Endothelial cell of umbilical vein (primary cell): ENCODE results near the gene KCNMA1. TPM values are rescaled to one million over a fixed set of nuclear protein-coding genes. Genes with fewer than 3 reads are reported as not detected.

Experiments used
- BruUV-seq: library from RNA; stranded (reverse); fragments of 400-500 nt; replicated peaks from 2 replicates; lab custom pipeline; 2021; lab: Mats Ljungman, UMichigan
- CTCF ChIA-PET: fragments of 300-600, 350-600 bp; sonication (Branson Sonifier 250); formaldehyde crosslinking; loops from one replicate; lab custom pipeline; 2021; ENCODE audit warnings: antibody characterized with exemption, inconsistent platforms; lab: Charles Lee
- POLR2A ChIA-PET: fragments of 300-600, 350-600 bp; sonication (Branson Sonifier 250); formaldehyde crosslinking; loops from one replicate; lab custom pipeline; 2021; ENCODE audit warnings: antibody characterized with exemption, inconsistent platforms; lab: Charles Lee
- DNase-seq: peaks from one replicate; pipeline ENCODE4 v3.0.0-alpha.2; 2011; ENCODE audit warnings: low read depth, low spot score
- FAIRE-seq: peaks from 2 replicates; lab custom pipeline; 2011; peaks lifted over from hg19 to GRCh38; lab: Jason Lieb, UNC
- H2AFZ ChIP-seq: 2 replicates; pipeline ENCODE4 v1.6.0; 2012; ENCODE audit warnings: low read depth, low read length, control low read depth, inconsistent platforms
- H3K27ac ChIP-seq: 2 replicates; pipeline ENCODE4 v1.5.1; 2011; ENCODE audit warnings: low read depth, mild to moderate bottlenecking, control low read depth, low read length, moderate library complexity; ENCODE audit not compliant: insufficient read depth
- H3K27me3 ChIP-seq, 2 experiments: 2 replicates each; pipeline versions ENCODE4 v1.6.0 to v1.6.1; 2011; ENCODE audit warnings: low read length in 2 of 2, mixed read lengths in 1 of 2; ENCODE audit not compliant: control insufficient read depth in 2 of 2, insufficient read depth in 2 of 2
- H3K36me3 ChIP-seq, 2 experiments: 2 replicates in 1 of 2; 3 replicates in 1 of 2; pipeline ENCODE4 v1.5.1; 2011; ENCODE audit warnings: low read length in 2 of 2, mild to moderate bottlenecking in 1 of 2, moderate library complexity in 1 of 2; ENCODE audit not compliant: control insufficient read depth in 2 of 2, insufficient read depth in 2 of 2; ENCODE audit errors: extremely low read depth in 1 of 2
- H3K4me1 ChIP-seq: 3 replicates; pipeline ENCODE4 v1.5.1; 2011; ENCODE audit warnings: mild to moderate bottlenecking, low read length; ENCODE audit not compliant: control insufficient read depth, insufficient read depth; ENCODE audit errors: extremely low read depth
- H3K4me2 ChIP-seq: 2 replicates; pipeline ENCODE4 v1.6.1; 2011; ENCODE audit warnings: low read length, control low read depth, mixed read lengths; ENCODE audit not compliant: insufficient read depth
- H3K4me3 ChIP-seq, 3 experiments: fragments of 200-600 bp in 1 of 3; sonication (generic), shearing (Covaris generic) in 1 of 3; replicated peaks in 1 of 3; 2 replicates each; pipeline ENCODE4 v1.5.1; 2011 to 2016; ENCODE audit warnings: control low read depth in 3 of 3, low read length in 3 of 3, mild to moderate bottlenecking in 2 of 3, inconsistent platforms in 1 of 3, low read depth in 1 of 3, moderate library complexity in 1 of 3; ENCODE audit not compliant: insufficient read depth in 1 of 3
- H3K79me2 ChIP-seq: 2 replicates; pipeline ENCODE4 v1.6.0; 2012; ENCODE audit warnings: low read length, inconsistent platforms; ENCODE audit not compliant: control insufficient read depth, insufficient read depth
- H3K9ac ChIP-seq: replicated peaks from 2 replicates; pipeline ENCODE3; 2011; ENCODE audit warnings: low read length, control low read depth; ENCODE audit not compliant: insufficient read depth; ENCODE audit errors: extremely low read depth
- H3K9me1 ChIP-seq: replicated peaks from 3 replicates; pipeline ENCODE4 v1.6.0; 2011; ENCODE audit warnings: mild to moderate bottlenecking, low read length; ENCODE audit not compliant: control insufficient read depth, insufficient read depth; ENCODE audit errors: extremely low read depth
- H3K9me3 ChIP-seq: replicated peaks from 2 replicates; pipeline ENCODE4 v1.5.1; 2012; ENCODE audit warnings: low read length, inconsistent platforms; ENCODE audit not compliant: control insufficient read depth, insufficient read depth
- H4K20me1 ChIP-seq: replicated peaks from 2 replicates; pipeline ENCODE3; 2011; ENCODE audit warnings: mild to moderate bottlenecking, low read length; ENCODE audit not compliant: control insufficient read depth, insufficient read depth; ENCODE audit errors: extremely low read depth
- CTCF ChIP-seq, 2 donors: IDR thresholded peaks; 1 replicate in 1 of 2; 2 replicates in 1 of 2; pipeline ENCODE4 v1.5.1; 2011; ENCODE audit warnings: low read length in 2 of 2, mild to moderate bottlenecking in 2 of 2, moderate library complexity in 2 of 2, control low read depth in 1 of 2, inconsistent platforms in 1 of 2, low read depth in 1 of 2; ENCODE audit not compliant: insufficient read depth in 1 of 2; ENCODE audit errors: extremely low read depth in 1 of 2
- EZH2 ChIP-seq: IDR thresholded peaks from 2 replicates; pipeline ENCODE4 v1.6.1; 2012; ENCODE audit warnings: borderline replicate concordance, low read depth, mild to moderate bottlenecking, moderate library complexity, low read length, inconsistent platforms; ENCODE audit not compliant: severe bottlenecking
- FOS ChIP-seq: IDR thresholded peaks from 2 replicates; pipeline ENCODE4 v1.6.1; 2011; ENCODE audit warnings: mild to moderate bottlenecking, low read length, moderate library complexity, borderline replicate concordance; ENCODE audit not compliant: insufficient read depth
- JUN ChIP-seq: IDR thresholded peaks from 2 replicates; pipeline ENCODE4 v1.6.1; 2011; ENCODE audit warnings: borderline replicate concordance, low read depth; ENCODE audit not compliant: insufficient read length, insufficient read depth
- MAX ChIP-seq: IDR thresholded peaks from 2 replicates; pipeline ENCODE4 v1.6.1; 2011; ENCODE audit not compliant: insufficient read depth, insufficient read length
- MYC ChIP-seq: IDR thresholded peaks from one replicate; pipeline ENCODE4 v1.6.1; 2011; ENCODE audit warnings: mild to moderate bottlenecking, low read depth, low read length
- POLR2AphosphoS5 ChIP-seq: IDR thresholded peaks from 2 replicates; pipeline ENCODE4 v1.6.1; 2012; ENCODE audit warnings: low read depth, mild to moderate bottlenecking, control low read depth, low read length, moderate library complexity; ENCODE audit not compliant: insufficient read depth
- dilution Hi-C: fragments of 300-500 bp; cut with MboI; formaldehyde crosslinking; loops from one replicate; pipeline ENCODE4 v1.15.0; 2019; ENCODE audit warnings: low sequenced_read_pairs; ENCODE audit not compliant: extremely low pct_ligation_motif_present
- intact Hi-C: fragments of 100-400 bp; cut with micrococcal nuclease; formaldehyde crosslinking; loops from one replicate; pipeline ENCODE4 v1.10.0; 2022
- polyA plus RNA-seq, 4 experiments: library from polyadenylated mRNA; depleted of rRNA in 3 of 4; stranded (reverse) in 3 of 4; unstranded in 1 of 4; fragments of >200 nt; gene quantifications; 2 replicates each; pipeline versions ENCODE4 v1.2.1 to v1.2.3, GENCODE V29; 2011 to 2012; ENCODE audit warnings: missing spikeins in 1 of 4
- total RNA-seq: library from RNA; stranded (reverse); gene quantifications from 2 replicates; pipeline ENCODE4 v1.2.3, GENCODE V29; 2021

The KCNMA1 gene
- total and polyA plus RNA-seq, 2 donors (not counting 3 experiments of a cell fraction or from before 2014, with no cell fraction given): 0.10 to 0.82 TPM

GRCh38 chr10:76961841-76962240, 675.8 kb downstream of the KCNMA1 start:
- H3K4me1 ChIP-seq: no peaks in the 10 kb centered on the region
- no TSS peak for BruUV-seq
- dilution Hi-C loops: no loop called here
- H2AFZ ChIP-seq: no peak overlapping the region
- DNase-seq (no peak), FAIRE-seq (no peak)
- ChIA-PET CTCF (no interaction called here), POLR2A (no interaction called here)
- H3K9ac ChIP-seq: no peak overlapping the region
- no peak overlapping the region for H3K4me3 ChIP-seq
- H3K27ac ChIP-seq: no peak overlapping the region
- no peaks in the 10 kb centered on the region for H3K27me3 ChIP-seq
- no peaks in the 10 kb centered on the region for H3K79me2 ChIP-seq
- no peaks in the 10 kb centered on the region for H3K9me3 ChIP-seq
- H4K20me1 ChIP-seq: no peaks in the 10 kb centered on the region
- H3K36me3 ChIP-seq: no peaks in the 10 kb centered on the region
- H3K9me1 ChIP-seq: no peaks in the 10 kb centered on the region
- TF ChIP-seq FOS (no peak), MYC (no peak), JUN (no peak)
- H3K4me2 ChIP-seq: no peak overlapping the region
- intact Hi-C loops: no loop called here

- FAIRE-seq (no peak), DNase-seq (no peak)
- Histone ChIP-seq H3K27ac (no peak overlapping the region), H3K4me3 (no peak overlapping the region), H4K20me1 (no peaks in the 10 kb centered on the region), H3K9me1 (no peaks in the 10 kb centered on the region), H3K79me2 (no peaks in the 10 kb centered on the region), H3K36me3 (no peaks in the 10 kb centered on the region), H3K9me3 (no peaks in the 10 kb centered on the region), H3K4me1 (no peaks in the 10 kb centered on the region), H3K27me3 (no peaks in the 10 kb centered on the region), H2AFZ (no peak overlapping the region), H3K9ac (no peak overlapping the region), H3K4me2 (no peak overlapping the region)
- dilution Hi-C loops: no loop called here
- TF ChIP-seq JUN: no peak
- no peak for TF ChIP-seq MAX
- no peak for TF ChIP-seq MYC
- no peak for TF ChIP-seq POLR2AphosphoS5
- TF ChIP-seq FOS: no peak
- TF ChIP-seq EZH2: no peak
- no peak for TF ChIP-seq CTCF (IDR thresholded peaks at IDR 0.05; ENCODE audit: extremely low read depth in 1 of 2, insufficient read depth in 1 of 2, low read depth in 1 of 2, low read length in 2 of 2)
- BruUV-seq: no TSS peak
- ChIA-PET POLR2A (no interaction called here), CTCF (no interaction called here)
- intact Hi-C loops: no loop called here
Observed at GRCh38 chr10:76959111-76959510, 678.5 kb downstream of the KCNMA1 start.
